ENCODE measurements around the gene PKP2.

The PKP2 gene

DNA sequence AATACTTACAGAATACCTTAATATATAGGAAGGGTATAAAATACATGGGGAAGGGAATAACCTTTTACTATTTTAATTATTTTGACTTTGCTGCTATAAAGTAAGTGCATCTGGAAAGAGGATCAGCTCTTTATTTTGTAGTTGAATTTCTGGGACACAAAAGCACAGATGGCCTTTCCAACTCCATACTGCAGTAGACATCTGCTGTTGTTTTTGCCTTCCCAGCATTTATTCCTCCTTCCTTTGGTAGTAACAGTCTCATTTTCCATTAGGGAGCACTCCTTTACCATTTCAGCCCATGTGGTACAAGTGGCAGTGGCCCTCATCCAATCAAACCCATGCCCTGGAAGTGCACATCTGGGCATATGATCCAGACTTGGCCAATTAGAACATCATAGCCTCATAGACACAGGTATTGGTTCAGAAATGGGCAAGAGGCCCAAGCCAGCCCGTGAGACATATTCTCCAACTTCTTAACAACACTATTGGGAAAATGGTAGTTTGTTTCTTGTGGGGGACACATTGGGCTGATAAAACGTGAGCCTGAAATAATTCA, 76.1 kb downstream of the PKP2 start:
- no peak for DNase-seq (ENCODE audit: low read depth)

DNA sequence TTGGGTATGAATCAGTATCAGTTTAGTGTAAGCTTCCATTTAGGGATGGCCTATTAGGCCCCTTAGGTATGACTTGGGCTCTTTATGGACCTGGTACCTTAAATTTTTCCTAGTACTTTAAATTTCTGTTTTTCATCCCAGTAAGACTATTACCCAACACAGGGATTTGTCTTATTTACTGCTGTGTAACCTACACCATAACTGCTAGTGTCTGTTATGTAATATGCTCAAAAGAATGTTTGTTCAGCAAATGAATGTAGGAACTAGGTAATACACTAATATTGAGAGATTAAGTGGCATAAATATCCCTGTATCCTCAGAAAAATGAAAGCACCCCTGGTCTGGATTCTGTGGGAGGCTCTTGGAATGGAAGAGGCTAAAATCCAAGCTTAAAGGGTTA, 77.2 kb downstream of the PKP2 start:
- no peak for DNase-seq (ENCODE audit: low read depth)
- TF ChIP-seq MYC (IDR thresholded peaks at IDR 0.05; ENCODE audit: low read depth, low read length) (no peak), POLR2A (IDR thresholded peaks at IDR 0.05; ENCODE audit: extremely low read depth, insufficient read length) (no peak)
- TF ChIP-seq, protein P1, sequence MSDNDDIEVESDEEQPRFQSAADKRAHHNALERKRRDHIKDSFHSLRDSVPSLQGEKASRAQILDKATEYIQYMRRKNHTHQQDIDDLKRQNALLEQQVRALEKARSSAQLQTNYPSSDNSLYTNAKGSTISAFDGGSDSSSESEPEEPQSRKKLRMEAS (IDR thresholded peaks at IDR 0.05; ENCODE audit: low read depth, low read length): no peak
- TF ChIP-seq, protein P2, sequence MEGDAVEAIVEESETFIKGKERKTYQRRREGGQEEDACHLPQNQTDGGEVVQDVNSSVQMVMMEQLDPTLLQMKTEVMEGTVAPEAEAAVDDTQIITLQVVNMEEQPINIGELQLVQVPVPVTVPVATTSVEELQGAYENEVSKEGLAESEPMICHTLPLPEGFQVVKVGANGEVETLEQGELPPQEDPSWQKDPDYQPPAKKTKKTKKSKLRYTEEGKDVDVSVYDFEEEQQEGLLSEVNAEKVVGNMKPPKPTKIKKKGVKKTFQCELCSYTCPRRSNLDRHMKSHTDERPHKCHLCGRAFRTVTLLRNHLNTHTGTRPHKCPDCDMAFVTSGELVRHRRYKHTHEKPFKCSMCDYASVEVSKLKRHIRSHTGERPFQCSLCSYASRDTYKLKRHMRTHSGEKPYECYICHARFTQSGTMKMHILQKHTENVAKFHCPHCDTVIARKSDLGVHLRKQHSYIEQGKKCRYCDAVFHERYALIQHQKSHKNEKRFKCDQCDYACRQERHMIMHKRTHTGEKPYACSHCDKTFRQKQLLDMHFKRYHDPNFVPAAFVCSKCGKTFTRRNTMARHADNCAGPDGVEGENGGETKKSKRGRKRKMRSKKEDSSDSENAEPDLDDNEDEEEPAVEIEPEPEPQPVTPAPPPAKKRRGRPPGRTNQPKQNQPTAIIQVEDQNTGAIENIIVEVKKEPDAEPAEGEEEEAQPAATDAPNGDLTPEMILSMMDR (IDR thresholded peaks at IDR 0.05; ENCODE audit: low read depth, low read length): no peak
- H3K4me3 ChIP-seq (ENCODE audit: low read depth, low read length): no peak overlapping the region

More for the DNA sequence above, 76.1 kb downstream of the PKP2 start:
- no peak for TF ChIP-seq POLR2A (IDR thresholded peaks at IDR 0.05; ENCODE audit: extremely low read depth, insufficient read length)
- TF ChIP-seq, protein P1 (IDR thresholded peaks at IDR 0.05; ENCODE audit: low read depth, low read length): no peak
- TF ChIP-seq, protein P2 (IDR thresholded peaks at IDR 0.05; ENCODE audit: low read depth, low read length): no peak
- no peak for TF ChIP-seq MYC (IDR thresholded peaks at IDR 0.05; ENCODE audit: low read depth, low read length)
- no peak overlapping the region for H3K4me3 ChIP-seq (ENCODE audit: low read depth, low read length)

DNA sequence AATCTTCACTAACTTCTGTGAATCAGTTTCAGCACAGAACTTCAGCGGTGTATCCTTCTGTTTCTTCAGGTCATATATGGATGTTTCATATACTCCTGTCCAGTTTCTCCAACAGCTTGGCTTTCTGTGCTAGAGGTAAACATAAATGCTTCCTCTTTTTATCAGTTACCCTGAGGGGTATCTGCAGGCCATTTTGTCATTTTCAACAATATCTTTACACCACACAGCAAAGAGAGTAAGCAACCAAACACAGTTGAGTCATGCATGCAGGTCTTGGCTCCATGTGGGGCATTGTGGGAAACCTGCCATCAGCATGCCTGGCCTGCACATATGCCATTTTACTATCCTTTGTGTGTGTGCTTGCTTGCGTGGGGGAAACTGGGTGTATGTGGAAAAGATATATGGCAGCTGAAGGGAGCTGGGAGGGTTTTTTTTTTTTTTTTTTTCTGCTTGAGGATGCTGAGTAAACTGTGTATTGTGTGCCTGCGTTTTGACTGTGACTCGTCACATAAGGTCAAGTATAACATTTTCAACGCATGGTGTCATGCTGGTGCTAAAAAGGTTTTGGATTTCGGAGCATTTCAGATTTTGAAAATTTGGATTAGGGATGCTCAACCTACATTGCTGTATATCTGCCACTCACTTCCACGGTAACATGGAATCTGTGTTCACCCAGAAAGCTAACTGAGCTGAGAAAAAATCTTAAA, 84.7 kb downstream of the PKP2 start:
- H3K4me3 ChIP-seq (ENCODE audit: low read depth, low read length): no peak overlapping the region
- TF ChIP-seq, protein P1 (IDR thresholded peaks at IDR 0.05; ENCODE audit: low read depth, low read length): no peak
- TF ChIP-seq POLR2A (IDR thresholded peaks at IDR 0.05; ENCODE audit: extremely low read depth, insufficient read length) (no peak), MYC (IDR thresholded peaks at IDR 0.05; ENCODE audit: low read depth, low read length) (no peak)
- TF ChIP-seq, protein P2 (IDR thresholded peaks at IDR 0.05; ENCODE audit: low read depth, low read length): no peak
- DNase-seq (ENCODE audit: low read depth): no peak

DNA sequence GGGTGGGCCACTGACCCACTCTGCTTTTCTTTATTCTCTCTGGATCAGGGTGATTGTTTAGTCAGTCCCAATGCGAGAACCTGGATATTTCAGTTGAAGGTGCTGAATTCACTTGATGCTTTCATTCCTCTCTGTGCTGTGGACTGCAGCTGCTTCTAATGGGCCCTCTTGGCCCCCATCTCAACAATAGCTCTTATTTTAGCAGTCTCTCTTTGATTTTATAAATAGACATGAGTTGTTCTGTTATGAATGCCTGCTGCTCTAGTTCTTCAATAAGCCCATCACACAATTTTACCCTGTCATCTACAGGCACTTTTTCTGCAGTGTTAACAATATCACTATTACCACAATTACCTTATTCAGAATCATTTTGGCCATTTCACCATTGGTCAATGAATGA, 86.7 kb downstream of the PKP2 start:
- no peak for TF ChIP-seq POLR2A (IDR thresholded peaks at IDR 0.05; ENCODE audit: extremely low read depth, insufficient read length)
- TF ChIP-seq, protein P1 (IDR thresholded peaks at IDR 0.05; ENCODE audit: low read depth, low read length): no peak
- DNase-seq (ENCODE audit: low read depth): no peak
- no peak overlapping the region for H3K4me3 ChIP-seq (ENCODE audit: low read depth, low read length)

DNA sequence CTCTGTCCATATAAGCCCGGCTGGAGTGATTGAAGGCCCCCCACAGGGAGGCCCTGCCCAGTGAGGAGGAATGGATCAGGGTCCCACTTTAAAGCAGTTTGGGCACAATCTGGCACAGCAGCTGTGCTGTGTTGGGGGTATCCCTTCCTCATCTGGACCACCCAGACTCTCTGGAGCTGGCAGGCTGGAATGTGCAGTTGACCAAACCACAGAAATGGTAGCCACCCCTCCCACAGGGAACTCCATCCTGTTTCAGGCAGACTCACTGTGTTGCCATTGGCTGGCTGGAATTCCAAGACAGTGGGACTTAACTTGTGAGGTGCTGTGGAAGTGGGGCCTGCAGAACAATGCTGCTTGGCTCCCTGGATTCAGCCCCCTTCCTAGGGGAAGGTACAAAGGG, 87.4 kb downstream of the PKP2 start:
- TF ChIP-seq, protein P2 (IDR thresholded peaks at IDR 0.05; ENCODE audit: low read depth, low read length): no peak
- TF ChIP-seq, protein P1 (IDR thresholded peaks at IDR 0.05; ENCODE audit: low read depth, low read length): no peak
- TF ChIP-seq POLR2A (IDR thresholded peaks at IDR 0.05; ENCODE audit: extremely low read depth, insufficient read length) (no peak), MYC (IDR thresholded peaks at IDR 0.05; ENCODE audit: low read depth, low read length) (no peak)

DNA sequence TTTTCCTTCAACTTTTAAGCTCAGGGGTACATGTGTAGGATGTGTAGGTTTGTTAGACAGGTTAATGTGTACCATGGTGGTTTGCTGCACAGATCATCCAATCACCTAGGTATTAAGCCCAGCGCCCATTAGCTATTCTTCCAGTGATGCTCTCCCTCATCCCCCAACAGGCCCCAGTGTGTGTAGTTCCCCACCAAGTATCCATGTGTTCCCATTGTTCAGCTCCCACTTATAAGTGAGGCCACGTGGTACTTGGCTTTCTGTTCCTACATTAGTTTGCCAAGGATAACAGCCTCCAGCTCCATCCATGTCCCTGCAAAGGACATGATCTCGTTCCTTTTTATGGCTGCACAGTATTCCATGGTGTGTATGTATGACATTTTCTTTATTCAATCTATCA, 92.3 kb downstream of the PKP2 start:
- no peak for DNase-seq (ENCODE audit: low read depth)
- no peak overlapping the region for H3K4me3 ChIP-seq (ENCODE audit: low read depth, low read length)
- TF ChIP-seq, protein P1 (IDR thresholded peaks at IDR 0.05; ENCODE audit: low read depth, low read length): no peak
- TF ChIP-seq, protein P2 (IDR thresholded peaks at IDR 0.05; ENCODE audit: low read depth, low read length): no peak
- TF ChIP-seq POLR2A (IDR thresholded peaks at IDR 0.05; ENCODE audit: extremely low read depth, insufficient read length): no peak

More for the DNA sequence above, 87.4 kb downstream of the PKP2 start:
- H3K4me3 ChIP-seq (ENCODE audit: low read depth, low read length): no peak overlapping the region
- no peak for DNase-seq (ENCODE audit: low read depth)
